Peyer's patch (tissue), 4 donors: ENCODE data around the gene SNX9.
"Not testable (repeated sequence)": the region's sequence is repeated elsewhere in the genome, so short reads cannot be mapped to it uniquely, and the experiment has no call there.

Experiments
- CTCF ChIP-seq, 6 experiments: fragments of 450-650 bp in 4 of 6; fragments of 200-600 bp in 2 of 6; sonication (generic) in 1 of 6; IDR thresholded peaks; one replicate each; pipeline ENCODE4 v1.5.1; 2017 to 2019; ENCODE audit warnings: antibody characterized with exemption in 6 of 6, mild to moderate bottlenecking in 3 of 6, moderate library complexity in 1 of 6
- POLR2A ChIP-seq, 2 donors: fragments of 450-650 bp; IDR thresholded peaks; one replicate each; pipeline ENCODE4 v1.5.1; 2017; ENCODE audit warnings: antibody characterized with exemption in 2 of 2, mild to moderate bottlenecking in 2 of 2, moderate library complexity in 2 of 2

- not testable (repeated sequence) for TF ChIP-seq POLR2A, CTCF (IDR thresholded peaks at IDR 0.05)
These were observed 29.0 kb upstream of the SNX9 start for GRCh38 chr6:157794012-157794411.
